ENCODE results near the gene MCOLN1. TPM values are rescaled to one million over a fixed set of nuclear protein-coding genes. Genes with fewer than 3 reads are reported as not detected.

The MCOLN1 gene
- total RNA-seq, 6 donors from 2014 or later = 12.9 to 118 (median 69.7) TPM

GRCh38 chr19:7544626-7545025 lies 22.2 kb downstream of the MCOLN1 start:
- peaks cover 23 to 59% (median 45%) of the 10 kb centered on the region in 4 donors for H3K36me3 ChIP-seq
- TF ChIP-seq POLR2A (IDR thresholded peaks at IDR 0.05) (no peak), POLR2AphosphoS5 (IDR thresholded peaks at IDR 0.05) (no peak), EP300 (IDR thresholded peaks at IDR 0.05) (no peak)
- TF ChIP-seq, protein P1, sequence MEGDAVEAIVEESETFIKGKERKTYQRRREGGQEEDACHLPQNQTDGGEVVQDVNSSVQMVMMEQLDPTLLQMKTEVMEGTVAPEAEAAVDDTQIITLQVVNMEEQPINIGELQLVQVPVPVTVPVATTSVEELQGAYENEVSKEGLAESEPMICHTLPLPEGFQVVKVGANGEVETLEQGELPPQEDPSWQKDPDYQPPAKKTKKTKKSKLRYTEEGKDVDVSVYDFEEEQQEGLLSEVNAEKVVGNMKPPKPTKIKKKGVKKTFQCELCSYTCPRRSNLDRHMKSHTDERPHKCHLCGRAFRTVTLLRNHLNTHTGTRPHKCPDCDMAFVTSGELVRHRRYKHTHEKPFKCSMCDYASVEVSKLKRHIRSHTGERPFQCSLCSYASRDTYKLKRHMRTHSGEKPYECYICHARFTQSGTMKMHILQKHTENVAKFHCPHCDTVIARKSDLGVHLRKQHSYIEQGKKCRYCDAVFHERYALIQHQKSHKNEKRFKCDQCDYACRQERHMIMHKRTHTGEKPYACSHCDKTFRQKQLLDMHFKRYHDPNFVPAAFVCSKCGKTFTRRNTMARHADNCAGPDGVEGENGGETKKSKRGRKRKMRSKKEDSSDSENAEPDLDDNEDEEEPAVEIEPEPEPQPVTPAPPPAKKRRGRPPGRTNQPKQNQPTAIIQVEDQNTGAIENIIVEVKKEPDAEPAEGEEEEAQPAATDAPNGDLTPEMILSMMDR (IDR thresholded peaks at IDR 0.05) = no peak
- H3K9me3 ChIP-seq = no peaks in the 10 kb centered on the region
- peak in 1 of 2 donors; percentile 68 for DNase-seq
- no peak overlapping the region for H3K4me3 ChIP-seq
- no peaks in the 10 kb centered on the region for H3K27me3 ChIP-seq
- ATAC-seq (ENCODE audit: low FRiP score in 2 of 2) = peak; percentile 38 to 65
- 60 to 73% methylated on average over 2 to 3 of the region's 3 CpGs for WGBS, 2 donors
- H3K27ac ChIP-seq = peak overlapping the region; percentile 64 to 83 (median 77)
- H3K4me1 ChIP-seq = peaks cover 0 to 4% (median 3%) of the 10 kb centered on the region in 4 donors

DNA sequence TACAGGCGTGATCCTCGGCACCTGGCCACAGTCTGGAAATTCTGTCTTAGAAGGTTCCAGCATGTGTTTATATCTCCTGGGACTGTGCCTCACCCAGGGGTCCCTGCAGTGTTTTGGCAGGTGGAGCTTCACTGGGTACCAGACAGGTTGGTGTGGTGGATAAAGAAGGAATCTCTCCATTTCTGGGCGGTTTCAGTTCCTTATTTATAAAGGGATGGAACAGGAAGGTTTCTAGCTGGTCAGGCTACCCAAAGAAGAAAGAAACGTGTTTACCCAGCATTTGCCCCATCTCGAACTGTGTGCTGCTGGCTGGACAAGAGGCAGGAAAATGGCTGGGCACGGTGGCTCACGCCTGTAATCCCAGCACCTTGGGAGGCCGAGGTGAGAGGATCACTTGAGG lies 22.9 kb downstream of the MCOLN1 start:
- TF ChIP-seq EP300 (IDR thresholded peaks at IDR 0.05) (no peak), POLR2A (IDR thresholded peaks at IDR 0.05) (no peak), POLR2AphosphoS5 (IDR thresholded peaks at IDR 0.05) (no peak)
- TF ChIP-seq, protein P1 (IDR thresholded peaks at IDR 0.05) = no peak

GRCh38 chr19:7545904-7546303 lies 23.5 kb downstream of the MCOLN1 start:
- peaks cover 0 to 8% (median 3%) of the 10 kb centered on the region in 4 donors for H3K4me1 ChIP-seq
- H3K27ac ChIP-seq = peak overlapping the region in 3 of 4 donors; percentile 63 to 83 (median 81)
- H3K27me3 ChIP-seq = no peaks in the 10 kb centered on the region
- H3K36me3 ChIP-seq = peaks cover 19 to 58% (median 44%) of the 10 kb centered on the region in 4 donors
- TF ChIP-seq POLR2AphosphoS5 (IDR thresholded peaks at IDR 0.05) (peak in 1 of 2 donors; percentile 19), EP300 (IDR thresholded peaks at IDR 0.05) (peak in 1 of 4 donors; percentile 19), POLR2A (IDR thresholded peaks at IDR 0.05) (no peak)
- H3K4me3 ChIP-seq = no peak overlapping the region
- DNase-seq (no peak), ATAC-seq (ENCODE audit: low FRiP score in 2 of 2) (peak in 1 of 2 donors; percentile 22)
- WGBS, 2 donors = 43 to 47% methylated on average over 1 of the region's 1 CpG
- H3K9me3 ChIP-seq = no peaks in the 10 kb centered on the region

More for the DNA sequence above, 22.9 kb downstream of the MCOLN1 start:
- DNase-seq (no peak), ATAC-seq (ENCODE audit: low FRiP score in 2 of 2) (peak in 1 of 2 donors; percentile 3)
- 79 to 84% methylated on average over 8 of the region's 8 CpGs for WGBS, 2 donors
- Histone ChIP-seq H3K4me1 (peaks cover 0 to 4% (median 3%) of the 10 kb centered on the region in 4 donors), H3K9me3 (no peaks in the 10 kb centered on the region), H3K27ac (peak overlapping the region; percentile 64 to 83 (median 77)), H3K27me3 (no peaks in the 10 kb centered on the region), H3K4me3 (no peak overlapping the region), H3K36me3 (peaks cover 23 to 58% (median 45%) of the 10 kb centered on the region in 4 donors)

DNA sequence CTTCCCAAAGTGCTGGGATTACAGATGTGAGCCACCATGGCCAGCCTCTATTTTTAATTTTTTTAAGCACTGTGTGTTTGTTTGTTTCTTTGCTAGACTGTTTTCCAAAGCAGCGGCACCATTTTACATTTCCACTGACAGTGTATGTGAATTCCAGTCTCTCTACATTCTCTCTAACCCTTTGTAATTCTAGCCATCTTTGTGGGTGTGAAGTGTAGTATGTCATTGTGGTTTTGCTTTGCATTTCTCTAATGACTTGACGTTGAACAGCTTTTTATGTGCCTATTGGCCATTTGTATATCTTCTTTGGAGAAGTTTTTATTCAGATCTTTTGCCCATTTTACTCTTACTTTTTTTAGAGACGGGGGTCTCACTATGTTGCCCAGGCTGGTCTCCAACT lies 24.7 kb downstream of the MCOLN1 start:
- no peak overlapping the region for H3K4me3 ChIP-seq
- TF ChIP-seq, protein P1 (IDR thresholded peaks at IDR 0.05) = no peak
- no peak for TF ChIP-seq POLR2AphosphoS5 (IDR thresholded peaks at IDR 0.05)
- no peaks in the 10 kb centered on the region for H3K27me3 ChIP-seq
- no peaks in the 10 kb centered on the region for H3K9me3 ChIP-seq
- peaks cover 7 to 55% (median 41%) of the 10 kb centered on the region in 4 donors for H3K36me3 ChIP-seq
- DNase-seq = no peak
- no peak overlapping the region for H3K27ac ChIP-seq
- H3K4me1 ChIP-seq = peaks cover 0 to 10% (median 3%) of the 10 kb centered on the region in 4 donors
- 83 to 90% methylated on average over 3 of the region's 3 CpGs for WGBS, 2 donors
- ATAC-seq (ENCODE audit: low FRiP score in 2 of 2) = no peak

GRCh38 chr19:7549429-7550148 lies 27.2 kb downstream of the MCOLN1 start:
- no peak for DNase-seq

More at GRCh38 chr19:7549429-7550148, 27.2 kb downstream of the MCOLN1 start:
- Histone ChIP-seq H3K27me3 (no peaks in the 10 kb centered on the region), H3K27ac (no peak overlapping the region), H3K36me3 (peaks cover 1 to 52% (median 34%) of the 10 kb centered on the region in 4 donors), H3K4me1 (peaks cover 0 to 6% (median 0%) of the 10 kb centered on the region in 4 donors), H3K9me3 (no peaks in the 10 kb centered on the region), H3K4me3 (no peak overlapping the region)
- 91 to 94% methylated on average over 36 of the region's 36 CpGs for WGBS, 2 donors
- TF ChIP-seq, protein P1 (IDR thresholded peaks at IDR 0.05) = no peak
- TF ChIP-seq EP300 (IDR thresholded peaks at IDR 0.05) (no peak), POLR2AphosphoS5 (IDR thresholded peaks at IDR 0.05) (no peak), POLR2A (IDR thresholded peaks at IDR 0.05) (no peak)
- ATAC-seq (ENCODE audit: low FRiP score in 2 of 2) = no peak

Measured in upper lobe of left lung (tissue), 6 donors.